ENCODE data around the gene HBP1.

- no peak for TF ChIP-seq CTCF (IDR thresholded peaks at IDR 0.05; ENCODE audit: control extremely low read depth in 1 of 3, insufficient read depth in 1 of 3, low read depth in 1 of 3, low read length in 3 of 3)
- no peak for TF ChIP-seq SIN3A (conservative IDR thresholded peaks at IDR 0.05 in 1 of 2, IDR thresholded peaks at IDR 0.05 in 1 of 2; ENCODE audit: low read depth in 1 of 2, low read length in 2 of 2)
- TF ChIP-seq POLR2AphosphoS5 (IDR thresholded peaks at IDR 0.05; ENCODE audit: low read depth, low read length): no peak
- no peak for TF ChIP-seq EZH2 (IDR thresholded peaks at IDR 0.05; ENCODE audit: low read depth, low read length, severe bottlenecking)
- no peak for TF ChIP-seq GABPA (IDR thresholded peaks at IDR 0.05; ENCODE audit: borderline replicate concordance, insufficient read depth, low read length)
- TF ChIP-seq POLR2A (IDR thresholded peaks at IDR 0.05; ENCODE audit: control extremely low read depth in 1 of 2, low read depth in 2 of 2, low read length in 2 of 2): no peak
- no peak for TF ChIP-seq SIRT6 (IDR thresholded peaks at IDR 0.05; ENCODE audit: low read length)
- TF ChIP-seq RXRA (IDR thresholded peaks at IDR 0.05; ENCODE audit: insufficient read depth, low read depth, low read length): no peak
- TF ChIP-seq HDAC2 (IDR thresholded peaks at IDR 0.05; ENCODE audit: borderline replicate concordance in 1 of 2, low read depth in 2 of 2, low read length in 2 of 2): no peak
- TF ChIP-seq RFX5 (IDR thresholded peaks at IDR 0.05; ENCODE audit: borderline replicate concordance, low read depth, low read length): no peak
- TF ChIP-seq CHD2 (IDR thresholded peaks at IDR 0.05; ENCODE audit: low read length): no peak
- no peak for TF ChIP-seq BRCA1 (IDR thresholded peaks at IDR 0.05; ENCODE audit: low read depth, low read length)
These were observed 39.8 kb downstream of the HBP1 start for GRCh38 chr7:107208563-107208962.

Measured in H1 (cell line).